Sigmoid colon (tissue), 4 donors: Measurements from ENCODE around the gene SLC6A1.

Source experiments
- EP300 ChIP-seq, 4 donors: sonication (generic); formaldehyde crosslinking; IDR thresholded peaks; one replicate each; pipeline ENCODE4 v1.6.1; 2017; ENCODE audit warnings: antibody characterized with exemption in 4 of 4
- POLR2A ChIP-seq, 2 donors: fragments of 450-650 bp; IDR thresholded peaks; one replicate each; pipeline ENCODE4 v1.6.1; 2016; ENCODE audit warnings: antibody characterized with exemption in 2 of 2, mild to moderate bottlenecking in 2 of 2, moderate library complexity in 2 of 2
- TF ChIP-seq, protein P1 (sequence below), 4 experiments: fragments of 450-650 bp in 3 of 4; fragments of 200-600 bp in 1 of 4; IDR thresholded peaks; one replicate each; pipeline ENCODE4 v1.5.1; 2016 to 2019; ENCODE audit warnings: antibody characterized with exemption in 4 of 4, mild to moderate bottlenecking in 3 of 4, moderate library complexity in 2 of 4

GRCh38 chr3:10988001-10988665 lies 4.4 kb upstream of the SLC6A1 start:
- TF ChIP-seq EP300 (IDR thresholded peaks at IDR 0.05), result no peak
- TF ChIP-seq, protein P1, sequence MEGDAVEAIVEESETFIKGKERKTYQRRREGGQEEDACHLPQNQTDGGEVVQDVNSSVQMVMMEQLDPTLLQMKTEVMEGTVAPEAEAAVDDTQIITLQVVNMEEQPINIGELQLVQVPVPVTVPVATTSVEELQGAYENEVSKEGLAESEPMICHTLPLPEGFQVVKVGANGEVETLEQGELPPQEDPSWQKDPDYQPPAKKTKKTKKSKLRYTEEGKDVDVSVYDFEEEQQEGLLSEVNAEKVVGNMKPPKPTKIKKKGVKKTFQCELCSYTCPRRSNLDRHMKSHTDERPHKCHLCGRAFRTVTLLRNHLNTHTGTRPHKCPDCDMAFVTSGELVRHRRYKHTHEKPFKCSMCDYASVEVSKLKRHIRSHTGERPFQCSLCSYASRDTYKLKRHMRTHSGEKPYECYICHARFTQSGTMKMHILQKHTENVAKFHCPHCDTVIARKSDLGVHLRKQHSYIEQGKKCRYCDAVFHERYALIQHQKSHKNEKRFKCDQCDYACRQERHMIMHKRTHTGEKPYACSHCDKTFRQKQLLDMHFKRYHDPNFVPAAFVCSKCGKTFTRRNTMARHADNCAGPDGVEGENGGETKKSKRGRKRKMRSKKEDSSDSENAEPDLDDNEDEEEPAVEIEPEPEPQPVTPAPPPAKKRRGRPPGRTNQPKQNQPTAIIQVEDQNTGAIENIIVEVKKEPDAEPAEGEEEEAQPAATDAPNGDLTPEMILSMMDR (IDR thresholded peaks at IDR 0.05), result no peak
- no peak for TF ChIP-seq POLR2A (IDR thresholded peaks at IDR 0.05)
